ENCODE measurements around the gene PSME1. TPM values are rescaled to one million over a fixed set of nuclear protein-coding genes. Genes with fewer than 3 reads are reported as not detected.

Gene PSME1
- total and polyA plus RNA-seq, 2 of the 13 experiments (the other 11 are each of a cell fraction or from before 2014, with no cell fraction given), result 159 to 608 TPM

- TF ChIP-seq ZNF574 (CRISPR knock-in tag; IDR thresholded peaks at IDR 0.05) (peak; percentile 83), HNF1B (CRISPR knock-in tag; IDR thresholded peaks at IDR 0.05) (no peak), RCOR2 (CRISPR knock-in tag; IDR thresholded peaks at IDR 0.05) (no peak), MZF1 (CRISPR knock-in tag; IDR thresholded peaks at IDR 0.05; ENCODE audit: borderline replicate concordance) (0 out of 2 replicates have a peak, but pooled peaks have one; percentile 65), ZNF83 (CRISPR knock-in tag; IDR thresholded peaks at IDR 0.05; ENCODE audit: borderline replicate concordance) (peak; percentile 96), RXRB (CRISPR knock-in tag; IDR thresholded peaks at IDR 0.05; ENCODE audit: borderline replicate concordance) (peak; percentile 59; the same call in 1 of the 2 replicates), ZNF10 (CRISPR knock-in tag; IDR thresholded peaks at IDR 0.05; ENCODE audit: borderline replicate concordance, low read depth) (0 out of 2 replicates have a peak, but pooled peaks have one; percentile 91)
- TF ChIP-seq, protein P1, sequence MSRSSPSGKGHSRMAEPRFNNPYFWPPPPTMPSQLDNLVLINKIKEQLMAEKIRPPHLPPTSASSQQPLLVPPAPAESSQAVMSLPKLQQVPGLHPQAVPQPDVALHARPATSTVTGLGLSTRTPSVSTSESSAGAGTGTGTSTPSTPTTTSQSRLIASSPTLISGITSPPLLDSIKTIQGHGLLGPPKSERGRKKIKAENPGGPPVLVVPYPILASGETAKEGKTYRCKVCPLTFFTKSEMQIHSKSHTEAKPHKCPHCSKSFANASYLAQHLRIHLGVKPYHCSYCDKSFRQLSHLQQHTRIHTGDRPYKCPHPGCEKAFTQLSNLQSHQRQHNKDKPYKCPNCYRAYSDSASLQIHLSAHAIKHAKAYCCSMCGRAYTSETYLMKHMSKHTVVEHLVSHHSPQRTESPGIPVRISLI (CRISPR knock-in tag; IDR thresholded peaks at IDR 0.05; ENCODE audit: borderline replicate concordance), result 0 out of 2 replicates have a peak, but pooled peaks have one; percentile 26
- TF ChIP-seq, protein P2, sequence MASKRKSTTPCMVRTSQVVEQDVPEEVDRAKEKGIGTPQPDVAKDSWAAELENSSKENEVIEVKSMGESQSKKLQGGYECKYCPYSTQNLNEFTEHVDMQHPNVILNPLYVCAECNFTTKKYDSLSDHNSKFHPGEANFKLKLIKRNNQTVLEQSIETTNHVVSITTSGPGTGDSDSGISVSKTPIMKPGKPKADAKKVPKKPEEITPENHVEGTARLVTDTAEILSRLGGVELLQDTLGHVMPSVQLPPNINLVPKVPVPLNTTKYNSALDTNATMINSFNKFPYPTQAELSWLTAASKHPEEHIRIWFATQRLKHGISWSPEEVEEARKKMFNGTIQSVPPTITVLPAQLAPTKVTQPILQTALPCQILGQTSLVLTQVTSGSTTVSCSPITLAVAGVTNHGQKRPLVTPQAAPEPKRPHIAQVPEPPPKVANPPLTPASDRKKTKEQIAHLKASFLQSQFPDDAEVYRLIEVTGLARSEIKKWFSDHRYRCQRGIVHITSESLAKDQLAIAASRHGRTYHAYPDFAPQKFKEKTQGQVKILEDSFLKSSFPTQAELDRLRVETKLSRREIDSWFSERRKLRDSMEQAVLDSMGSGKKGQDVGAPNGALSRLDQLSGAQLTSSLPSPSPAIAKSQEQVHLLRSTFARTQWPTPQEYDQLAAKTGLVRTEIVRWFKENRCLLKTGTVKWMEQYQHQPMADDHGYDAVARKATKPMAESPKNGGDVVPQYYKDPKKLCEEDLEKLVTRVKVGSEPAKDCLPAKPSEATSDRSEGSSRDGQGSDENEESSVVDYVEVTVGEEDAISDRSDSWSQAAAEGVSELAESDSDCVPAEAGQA (IDR thresholded peaks at IDR 0.05; ENCODE audit: low read depth), result no peak; the same call in 1 of the 2 replicates
- TF ChIP-seq, protein P2 (CRISPR knock-in tag; IDR thresholded peaks at IDR 0.05; ENCODE audit: borderline replicate concordance), result 0 out of 2 replicates have a peak, but pooled peaks have one; percentile 89
Measured at GRCh38 chr14:24135834-24136683, at the start of gene PSME1 (continued).

Data from HepG2 (cell line).